ENCODE measurements around the gene MAN1A2.
A peak's percentile ranks its signal among the peaks of the same experiment; 100 is the strongest.
"Not testable (repeated sequence)": the region's sequence is repeated elsewhere in the genome, so short reads cannot be mapped to it uniquely, and the experiment has no call there.

Gene MAN1A2

GRCh38 chr1:117367046-117368025 is at the start of gene MAN1A2:
TSS of gene MAN1A2 (plus strand) at chr1:117367449. CDS start at chr1:117368184, 735 bp downstream.
- Histone ChIP-seq H3K27ac (ENCODE audit: low read length) (peak within 1 kb of the TSS; percentile 39), H3K36me3 (ENCODE audit: insufficient read depth, low read depth, low read length) (no peaks in the 10 kb centered on the region), H3K4me1 (ENCODE audit: insufficient read depth, low read length) (peaks cover 11% of the 10 kb centered on the region; the same call in 1 of the 2 replicates), H3K27me3 (ENCODE audit: insufficient read depth, low read length) (peaks cover 30% of the 10 kb centered on the region; the same call in 1 of the 2 replicates), H3K4me3 (ENCODE audit: low read length) (peak within 1 kb of the TSS; percentile 77), H3K9ac (ENCODE audit: low read depth, low read length) (peak within 1 kb of the TSS; percentile 93), H3K9me3 (ENCODE audit: insufficient read depth, low read depth, low read length) (no peaks in the 10 kb centered on the region)

GRCh38 chr1:117318011-117318410 is 49.2 kb upstream of the MAN1A2 start:
- no peaks in the 10 kb centered on the region for H3K27me3 ChIP-seq (ENCODE audit: insufficient read depth, low read length)
- H3K9me3 ChIP-seq (ENCODE audit: insufficient read depth, low read depth, low read length), result no peaks in the 10 kb centered on the region
- no peak overlapping the region for H3K27ac ChIP-seq (ENCODE audit: low read length)

GRCh38 chr1:117318426-117318825 is 48.8 kb upstream of the MAN1A2 start:
- Histone ChIP-seq H3K4me1 (ENCODE audit: insufficient read depth, low read length) (peaks cover 11% of the 10 kb centered on the region; the same call in 1 of the 2 replicates), H3K9me3 (ENCODE audit: insufficient read depth, low read depth, low read length) (no peaks in the 10 kb centered on the region), H3K36me3 (ENCODE audit: insufficient read depth, low read depth, low read length) (no peaks in the 10 kb centered on the region), H3K27me3 (ENCODE audit: insufficient read depth, low read length) (no peaks in the 10 kb centered on the region), H3K27ac (ENCODE audit: low read length) (no peak overlapping the region), H3K9ac (ENCODE audit: low read depth, low read length) (no peak overlapping the region), H3K4me3 (ENCODE audit: low read length) (no peak overlapping the region)

More at GRCh38 chr1:117318011-117318410, 49.2 kb upstream of the MAN1A2 start:
- Histone ChIP-seq H3K9ac (ENCODE audit: low read depth, low read length) (no peak overlapping the region), H3K4me1 (ENCODE audit: insufficient read depth, low read length) (peaks cover 11% of the 10 kb centered on the region; the same call in 1 of the 2 replicates), H3K4me3 (ENCODE audit: low read length) (no peak overlapping the region), H3K36me3 (ENCODE audit: insufficient read depth, low read depth, low read length) (no peaks in the 10 kb centered on the region)

- Histone ChIP-seq H3K27me3 (ENCODE audit: insufficient read depth, low read length) (no peaks in the 10 kb centered on the region), H3K36me3 (ENCODE audit: insufficient read depth, low read depth, low read length) (no peaks in the 10 kb centered on the region), H3K9me3 (ENCODE audit: insufficient read depth, low read depth, low read length) (no peaks in the 10 kb centered on the region), H3K9ac (ENCODE audit: low read depth, low read length) (no peak overlapping the region), H3K4me1 (ENCODE audit: insufficient read depth, low read length) (peaks cover 11% of the 10 kb centered on the region; the same call in 1 of the 2 replicates), H3K4me3 (ENCODE audit: low read length) (no peak overlapping the region), H3K27ac (ENCODE audit: low read length) (no peak overlapping the region)
Measured at GRCh38 chr1:117320515-117320914, 46.7 kb upstream of the MAN1A2 start.

GRCh38 chr1:117321680-117322609 is 45.3 kb upstream of the MAN1A2 start:
- no peaks in the 10 kb centered on the region for H3K27me3 ChIP-seq (ENCODE audit: insufficient read depth, low read length)
- H3K27ac ChIP-seq (ENCODE audit: low read length), result no peak overlapping the region
- H3K4me3 ChIP-seq (ENCODE audit: low read length), result no peak overlapping the region
- H3K9ac ChIP-seq (ENCODE audit: low read depth, low read length), result no peak overlapping the region
- peaks cover 11% of the 10 kb centered on the region; the same call in 1 of the 2 replicates for H3K4me1 ChIP-seq (ENCODE audit: insufficient read depth, low read length)
- H3K36me3 ChIP-seq (ENCODE audit: insufficient read depth, low read depth, low read length), result no peaks in the 10 kb centered on the region
- no peaks in the 10 kb centered on the region for H3K9me3 ChIP-seq (ENCODE audit: insufficient read depth, low read depth, low read length)

GRCh38 chr1:117324357-117324756 is 42.9 kb upstream of the MAN1A2 start:
- no peaks in the 10 kb centered on the region for H3K27me3 ChIP-seq (ENCODE audit: insufficient read depth, low read length)

GRCh38 chr1:117326035-117326434 is 41.2 kb upstream of the MAN1A2 start:
- not testable (repeated sequence) for H3K36me3 ChIP-seq (ENCODE audit: insufficient read depth, low read depth, low read length); H3K9ac ChIP-seq (ENCODE audit: low read depth, low read length); H3K27ac ChIP-seq (ENCODE audit: low read length); H3K4me3 ChIP-seq (ENCODE audit: low read length); H3K27me3 ChIP-seq (ENCODE audit: insufficient read depth, low read length); H3K9me3 ChIP-seq (ENCODE audit: insufficient read depth, low read depth, low read length)
- peaks cover 11% of the 10 kb centered on the region; the same call in 1 of the 2 replicates for H3K4me1 ChIP-seq (ENCODE audit: insufficient read depth, low read length)

More at GRCh38 chr1:117324357-117324756, 42.9 kb upstream of the MAN1A2 start:
- H3K4me3 ChIP-seq (ENCODE audit: low read length), result no peak overlapping the region
- no peak overlapping the region for H3K9ac ChIP-seq (ENCODE audit: low read depth, low read length)
- peaks cover 11% of the 10 kb centered on the region; the same call in 1 of the 2 replicates for H3K4me1 ChIP-seq (ENCODE audit: insufficient read depth, low read length)
- H3K27ac ChIP-seq (ENCODE audit: low read length), result no peak overlapping the region
- H3K36me3 ChIP-seq (ENCODE audit: insufficient read depth, low read depth, low read length), result no peaks in the 10 kb centered on the region
- no peaks in the 10 kb centered on the region for H3K9me3 ChIP-seq (ENCODE audit: insufficient read depth, low read depth, low read length)

GRCh38 chr1:117327011-117327410 is 40.2 kb upstream of the MAN1A2 start:
- H3K9me3 ChIP-seq (ENCODE audit: insufficient read depth, low read depth, low read length), result no peaks in the 10 kb centered on the region
- H3K27ac ChIP-seq (ENCODE audit: low read length), result no peak overlapping the region
- peaks cover 8% of the 10 kb centered on the region; the same call in 1 of the 2 replicates for H3K4me1 ChIP-seq (ENCODE audit: insufficient read depth, low read length)
- no peaks in the 10 kb centered on the region for H3K36me3 ChIP-seq (ENCODE audit: insufficient read depth, low read depth, low read length)
- no peak overlapping the region for H3K9ac ChIP-seq (ENCODE audit: low read depth, low read length)
- H3K4me3 ChIP-seq (ENCODE audit: low read length), result no peak overlapping the region
- no peaks in the 10 kb centered on the region for H3K27me3 ChIP-seq (ENCODE audit: insufficient read depth, low read length)

GRCh38 chr1:117335376-117336086 is 31.7 kb upstream of the MAN1A2 start:
- Histone ChIP-seq H3K36me3 (ENCODE audit: insufficient read depth, low read depth, low read length) (no peaks in the 10 kb centered on the region), H3K4me1 (ENCODE audit: insufficient read depth, low read length) (no peaks in the 10 kb centered on the region)

GRCh38 chr1:117336088-117336817 is 31.0 kb upstream of the MAN1A2 start:
- H3K27ac ChIP-seq (ENCODE audit: low read length), result no peak overlapping the region
- H3K27me3 ChIP-seq (ENCODE audit: insufficient read depth, low read length), result no peaks in the 10 kb centered on the region
- no peaks in the 10 kb centered on the region for H3K4me1 ChIP-seq (ENCODE audit: insufficient read depth, low read length)
- no peak overlapping the region for H3K9ac ChIP-seq (ENCODE audit: low read depth, low read length)
- no peak overlapping the region for H3K4me3 ChIP-seq (ENCODE audit: low read length)
- H3K36me3 ChIP-seq (ENCODE audit: insufficient read depth, low read depth, low read length), result no peaks in the 10 kb centered on the region
- no peaks in the 10 kb centered on the region for H3K9me3 ChIP-seq (ENCODE audit: insufficient read depth, low read depth, low read length)

More at GRCh38 chr1:117335376-117336086, 31.7 kb upstream of the MAN1A2 start:
- no peaks in the 10 kb centered on the region for H3K27me3 ChIP-seq (ENCODE audit: insufficient read depth, low read length)
- no peak overlapping the region for H3K4me3 ChIP-seq (ENCODE audit: low read length)
- H3K27ac ChIP-seq (ENCODE audit: low read length), result no peak overlapping the region
- no peaks in the 10 kb centered on the region for H3K9me3 ChIP-seq (ENCODE audit: insufficient read depth, low read depth, low read length)
- no peak overlapping the region for H3K9ac ChIP-seq (ENCODE audit: low read depth, low read length)

Data from iPS-20b (cell line).